Epithelial cell of proximal tubule (primary cell): ENCODE data around the gene DMBX1. TPM values are rescaled to one million over a fixed set of nuclear protein-coding genes. Genes with fewer than 3 reads are reported as not detected.

Source experiments
- DNase-seq: peaks from one replicate; pipeline ENCODE4 v3.0.0-alpha.2; 2011; ENCODE audit warnings: low read depth
- H3K4me3 ChIP-seq: 2 replicates; pipeline ENCODE4 v1.5.1; 2011; ENCODE audit warnings: low read depth, mild to moderate bottlenecking, low read length
- CTCF ChIP-seq: conservative IDR thresholded peaks from 2 replicates; pipeline ENCODE4 v1.5.1; 2012; ENCODE audit warnings: low read depth, mild to moderate bottlenecking, low read length
- total RNA-seq: library from RNA; depleted of rRNA; stranded (reverse); fragments of >200 nt; gene quantifications from 2 replicates; pipeline ENCODE4 v1.2.3, GENCODE V29; 2015

DMBX1 gene
- total RNA-seq, 1 donor from 2014 or later = not detected

GRCh38 chr1:46521414-46521813 is 31.8 kb downstream of the DMBX1 start:
- TF ChIP-seq CTCF = no peak
- no peak for DNase-seq
- no peak overlapping the region for H3K4me3 ChIP-seq

- TF ChIP-seq CTCF = no peak
- H3K4me3 ChIP-seq = no peak overlapping the region
- peak; percentile 45 for DNase-seq
Observed at GRCh38 chr1:46522184-46522968, 32.7 kb downstream of the DMBX1 start.

- H3K4me3 ChIP-seq = no peak overlapping the region
- no peak for TF ChIP-seq CTCF
- DNase-seq = no peak
Observed at GRCh38 chr1:46522969-46523320, 33.3 kb downstream of the DMBX1 start.

- no peak overlapping the region for H3K4me3 ChIP-seq
- no peak for TF ChIP-seq CTCF
- no peak for DNase-seq
Observed at GRCh38 chr1:46523496-46524353, 34.1 kb downstream of the DMBX1 start.

- H3K4me3 ChIP-seq = no peak overlapping the region
- TF ChIP-seq CTCF = no peak
- no peak for DNase-seq
Observed at GRCh38 chr1:46524843-46525242, 35.2 kb downstream of the DMBX1 start.

- no peak overlapping the region for H3K4me3 ChIP-seq
- no peak for DNase-seq
- no peak for TF ChIP-seq CTCF
Observed at GRCh38 chr1:46525253-46525983, 35.8 kb downstream of the DMBX1 start.
